Measurements from ENCODE around the gene SMAD7.

SMAD7 gene

DNA sequence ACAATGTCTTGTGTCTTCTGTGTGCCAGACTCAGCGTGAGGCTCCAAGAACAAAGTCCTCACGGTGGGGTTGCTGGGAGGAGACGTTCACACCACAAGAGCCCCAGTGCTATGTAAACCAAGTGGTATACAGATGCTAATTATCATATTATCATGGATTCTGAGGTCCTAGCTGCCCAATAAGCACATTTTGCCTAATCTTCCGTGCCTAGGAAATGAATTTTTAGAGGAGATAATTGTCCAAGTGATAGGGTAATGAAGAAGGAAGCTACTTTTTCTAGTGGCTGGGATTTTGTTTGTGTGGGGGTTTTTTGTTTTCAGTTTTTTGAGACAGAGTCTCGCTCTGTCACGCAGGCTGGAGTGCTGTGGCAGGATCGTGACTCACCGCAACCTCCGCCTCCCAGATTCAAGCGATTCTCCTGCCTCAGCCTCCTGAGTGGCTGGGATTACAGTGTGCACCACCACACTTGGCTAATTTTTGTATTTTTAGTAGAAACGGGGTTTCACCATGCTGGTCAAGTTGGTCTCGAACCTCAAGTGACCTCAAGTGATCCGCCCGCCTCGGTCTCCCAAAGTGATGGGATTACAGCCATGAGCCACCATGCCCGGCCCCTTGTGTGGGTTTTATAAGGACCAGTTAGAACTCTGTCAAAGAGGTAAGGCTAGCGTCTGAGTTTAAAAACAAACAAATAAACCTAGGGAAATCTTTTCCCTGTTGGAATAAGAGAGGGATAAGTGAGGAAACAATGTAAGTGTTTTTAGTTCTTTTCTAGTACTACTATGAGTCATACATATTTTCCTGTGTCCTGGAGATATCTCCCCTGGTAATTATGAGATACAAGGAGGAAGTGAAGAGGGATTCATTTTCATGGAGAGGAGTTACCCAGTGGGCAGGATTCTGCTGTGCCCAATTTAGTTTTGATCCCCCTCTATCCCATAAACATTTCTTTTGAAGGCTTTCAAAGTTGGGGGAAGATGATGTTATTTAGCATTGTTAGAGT lies 9.5 kb upstream of the SMAD7 start:
- DNase-seq: peak; percentile 28

DNA sequence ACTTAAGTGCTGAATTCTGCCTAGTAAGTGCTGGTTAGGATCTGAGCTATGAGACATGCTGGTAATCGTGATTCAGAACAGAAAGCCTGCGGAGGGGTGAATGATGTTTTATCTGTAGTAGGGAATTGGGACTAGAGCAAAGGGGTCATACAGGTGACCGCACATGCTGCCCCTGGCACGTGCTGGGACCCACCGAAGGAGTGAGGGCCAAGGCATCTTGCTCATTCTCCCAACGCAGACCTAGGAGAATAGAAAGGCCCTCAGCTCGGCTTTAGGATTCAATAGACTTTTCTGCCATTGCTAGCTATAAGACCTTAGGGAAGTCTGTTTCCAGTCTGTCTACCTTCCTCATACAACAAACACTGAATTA lies 8.8 kb upstream of the SMAD7 start:
- no peak for DNase-seq

DNA sequence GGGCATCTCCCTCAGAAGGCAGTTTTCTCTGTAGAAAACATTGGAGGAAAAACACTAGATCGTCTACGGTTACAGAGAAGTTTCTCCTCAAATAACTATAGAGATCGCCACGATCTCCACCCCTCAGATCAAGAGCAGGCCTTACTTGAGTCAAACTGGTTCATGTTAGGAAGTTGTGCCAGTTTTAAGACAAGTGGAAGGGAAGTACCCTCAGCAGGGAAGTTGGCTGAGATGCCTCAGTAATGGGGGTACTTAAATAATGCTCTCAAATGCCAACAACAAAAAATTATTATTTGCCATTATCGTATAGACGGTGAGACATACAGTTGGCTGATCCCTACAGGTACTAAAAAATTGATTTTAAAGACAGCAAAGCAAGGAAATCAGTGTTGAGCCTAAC lies 8.2 kb upstream of the SMAD7 start:
- DNase-seq: no peak

- no peak for DNase-seq
Measured at GRCh38 chr18:48957616-48958015, 6.9 kb upstream of the SMAD7 start.

DNA sequence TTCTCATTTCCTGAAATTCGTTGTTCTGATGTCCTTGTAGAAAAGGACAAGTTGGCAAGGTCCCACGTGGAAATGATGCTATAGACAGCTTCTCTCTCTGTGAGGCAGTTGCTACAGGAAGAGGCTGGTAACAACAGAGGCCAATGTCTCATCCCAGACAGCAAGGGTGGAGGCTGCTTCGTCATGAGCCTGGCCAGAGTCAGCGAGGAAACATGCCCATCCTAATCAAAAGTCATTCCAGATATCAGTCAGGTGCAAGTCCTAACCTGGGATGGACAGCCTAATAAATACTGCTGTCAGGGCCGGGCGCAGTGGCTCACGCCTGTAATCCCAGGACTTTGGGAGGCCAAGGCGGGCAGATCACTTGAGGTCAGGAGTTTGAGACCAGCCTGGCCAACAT lies 6.4 kb upstream of the SMAD7 start:
- DNase-seq: no peak

DNA sequence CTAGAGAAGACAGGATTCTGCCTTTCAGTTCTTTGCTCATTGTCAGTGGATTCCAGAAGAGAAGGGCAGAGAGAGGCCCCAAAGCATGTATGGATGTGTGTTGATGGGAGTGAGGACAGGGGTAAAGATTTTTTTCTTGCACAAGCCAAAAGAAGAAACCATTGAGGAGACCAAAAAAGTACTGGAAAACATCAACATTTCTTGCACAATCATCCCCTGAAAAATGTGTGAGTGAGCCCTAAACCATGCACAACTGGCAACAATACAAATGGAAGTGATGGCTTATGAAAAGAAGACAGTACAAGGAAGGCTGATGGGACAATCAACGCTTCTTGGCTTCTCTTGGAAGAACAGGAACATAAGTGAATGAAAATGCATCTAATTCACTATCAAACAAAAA lies 5.6 kb upstream of the SMAD7 start:
- DNase-seq: no peak

- DNase-seq: peak; percentile 56
Measured at GRCh38 chr18:48955830-48956261, 5.1 kb upstream of the SMAD7 start.

- no peak for DNase-seq
Measured at GRCh38 chr18:48954886-48955819, 4.4 kb upstream of the SMAD7 start.

DNA sequence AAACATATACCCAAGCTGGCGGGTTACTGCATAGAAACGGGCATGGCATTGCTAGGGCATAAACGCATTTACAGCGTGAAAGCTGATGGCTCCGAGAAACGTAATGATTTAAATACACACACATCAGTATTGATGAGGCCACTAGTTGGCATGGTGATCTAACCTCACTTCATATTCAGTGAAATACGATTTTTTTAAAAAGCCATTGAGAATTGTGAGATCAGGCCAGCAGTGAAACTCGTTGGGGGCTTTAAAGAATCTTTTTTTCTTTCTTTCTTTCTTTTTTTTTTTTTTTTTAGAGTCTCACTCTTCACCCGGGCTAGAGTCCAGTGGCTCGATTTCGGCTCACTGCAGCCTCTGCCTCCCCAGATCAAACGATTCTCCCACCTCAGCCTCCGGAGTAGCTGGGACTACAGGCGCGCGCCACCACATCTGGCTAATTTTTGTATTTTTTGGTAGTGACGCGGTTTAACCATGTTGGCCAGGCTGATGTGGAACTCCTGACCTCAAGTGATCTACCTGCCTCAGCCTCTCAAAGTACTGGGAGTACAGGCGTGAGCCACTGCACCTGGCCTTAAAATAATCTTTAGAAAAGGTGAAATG lies 2.4 kb upstream of the SMAD7 start:
- DNase-seq: no peak

DNA sequence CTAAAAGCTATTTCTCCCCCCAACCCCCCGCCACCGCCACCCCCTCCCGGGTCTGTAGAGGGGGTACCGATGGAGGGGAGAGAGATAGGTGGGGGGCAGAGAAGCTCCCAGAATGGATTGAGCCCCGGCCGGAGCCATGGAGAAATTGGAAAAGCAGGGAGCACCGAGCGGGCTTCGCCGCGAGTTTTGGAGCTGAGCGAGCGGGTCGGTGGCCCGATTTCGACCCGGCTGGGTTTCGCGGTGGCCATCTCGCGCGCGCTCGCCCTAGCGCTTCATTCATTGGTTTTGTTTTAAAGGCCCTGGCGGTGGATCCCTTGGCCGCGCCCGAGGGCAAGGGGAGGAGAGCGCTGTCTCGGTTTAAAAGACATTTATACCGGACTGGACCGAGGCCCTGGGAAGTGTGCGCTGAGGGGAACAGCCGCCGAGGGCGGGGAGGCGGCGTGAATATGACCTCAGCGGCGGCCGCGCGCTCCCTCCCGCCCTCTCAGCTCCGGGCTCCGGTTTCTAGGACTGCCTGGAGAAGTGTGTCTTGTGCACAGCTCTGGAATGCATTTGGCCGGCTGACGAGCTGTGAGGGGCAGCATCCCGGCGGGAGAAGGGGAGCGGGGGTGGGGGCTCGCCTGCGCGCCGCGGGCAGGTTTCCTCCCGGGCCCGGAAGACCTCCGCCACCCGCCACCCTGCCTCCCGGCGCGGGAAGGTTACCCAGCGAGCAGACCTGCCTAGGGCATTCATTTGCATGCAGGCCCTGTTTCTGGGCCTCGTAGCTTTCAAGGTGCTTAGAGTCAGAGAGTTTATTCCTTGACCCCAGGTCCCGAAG lies 1.7 kb upstream of the SMAD7 start:
- peak; percentile 83 for DNase-seq

GRCh38 chr18:48951448-48952286 lies 902 bp upstream of the SMAD7 start:
- DNase-seq: peak; percentile 93

- DNase-seq: peak; percentile 51
Measured at GRCh38 chr18:48949606-48950535, 894 bp downstream of the SMAD7 start.

DNA sequence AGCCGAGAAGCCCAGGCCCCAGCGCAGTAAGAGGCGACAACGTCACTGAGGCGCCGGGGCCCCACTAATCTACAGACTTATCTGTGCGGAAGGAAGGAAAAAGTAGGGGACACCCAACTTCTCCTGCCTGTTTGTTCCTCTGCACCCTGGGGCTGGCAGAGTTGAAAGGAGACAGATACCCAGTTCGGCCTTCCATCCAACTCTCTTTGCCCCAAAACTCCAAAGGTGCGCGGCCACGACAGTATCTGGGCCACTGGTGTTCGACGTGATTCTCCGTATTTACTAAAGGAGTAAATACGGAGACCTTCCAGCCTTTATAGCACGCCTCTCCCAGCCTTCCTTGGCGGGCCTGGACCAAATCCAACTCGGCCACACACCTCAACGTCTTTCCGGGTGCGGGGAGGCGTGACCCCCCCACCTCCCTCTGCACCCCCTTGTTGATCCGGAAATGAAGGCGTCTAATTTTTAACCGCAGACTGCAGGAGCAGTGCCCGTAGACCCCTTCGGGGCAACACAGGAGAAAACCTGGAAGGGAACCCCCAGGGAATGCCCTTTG lies 1.6 kb downstream of the SMAD7 start:
- DNase-seq: peak; percentile 60

DNA sequence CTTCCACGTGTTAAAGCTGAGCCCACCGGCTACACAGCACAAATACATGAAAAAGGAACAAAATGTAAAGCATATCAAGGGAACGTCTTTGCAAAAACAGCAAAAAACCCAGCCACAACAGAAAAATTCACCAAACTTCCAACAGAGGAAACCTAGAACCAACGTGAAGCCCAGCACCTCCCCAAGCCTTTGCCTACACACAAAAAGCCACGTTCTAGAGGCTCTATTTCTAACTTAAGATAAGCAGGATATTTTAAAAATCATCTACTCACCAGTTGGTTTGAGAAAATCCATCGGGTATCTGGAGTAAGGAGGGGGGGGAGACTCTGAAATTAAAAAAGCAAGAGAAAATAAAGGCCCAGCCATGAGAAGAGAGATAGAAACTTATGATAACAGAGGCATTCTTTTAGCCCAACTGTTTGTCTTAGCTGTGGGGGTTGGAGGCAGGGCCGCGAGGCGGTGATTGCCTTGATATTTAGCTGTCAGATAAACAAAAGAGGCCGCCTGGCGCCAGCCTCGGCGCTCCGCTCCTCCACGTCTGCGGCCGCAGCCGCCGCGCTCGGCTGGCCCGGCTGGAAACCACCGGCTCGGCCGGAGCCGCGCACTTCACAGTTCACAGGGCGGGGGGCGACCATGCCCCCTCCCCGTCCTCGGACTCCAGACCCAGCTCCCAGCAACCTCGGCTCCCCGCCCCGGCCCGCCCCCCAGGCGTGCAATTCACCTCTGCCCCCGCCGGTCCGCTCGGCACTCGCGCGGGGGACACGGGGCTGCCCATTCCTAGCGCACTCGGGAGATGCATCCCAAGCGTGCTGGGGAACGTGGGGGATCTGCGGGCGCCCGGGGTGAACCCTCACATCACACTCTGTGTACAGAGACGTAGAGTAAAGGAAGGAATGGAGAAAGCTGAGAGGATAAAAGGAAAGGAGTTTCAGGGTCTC lies 2.4 kb downstream of the SMAD7 start:
- peak; percentile 89 for DNase-seq

DNA sequence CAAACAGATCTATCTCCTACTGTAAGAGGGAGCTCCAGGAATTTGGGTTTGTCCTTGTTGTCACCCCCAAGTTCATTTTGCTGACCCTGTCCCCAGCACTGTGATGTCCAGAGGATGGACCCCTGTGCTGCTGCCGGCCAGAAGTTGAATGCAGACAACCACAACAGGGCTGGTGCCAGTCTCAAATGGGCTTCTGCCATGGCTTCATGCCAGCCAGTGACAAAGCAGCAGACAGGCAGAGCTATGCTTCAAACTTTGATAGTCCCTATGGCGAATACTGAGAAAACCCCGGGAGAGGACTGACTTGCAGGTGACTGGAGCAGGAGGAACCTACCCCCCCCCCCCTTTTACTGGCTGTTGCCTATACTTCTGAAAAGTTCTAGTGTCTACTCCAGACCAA lies 3.2 kb downstream of the SMAD7 start:
- no peak for DNase-seq

GRCh38 chr18:48947092-48947491 lies 3.7 kb downstream of the SMAD7 start:
- DNase-seq: no peak

- DNase-seq: no peak
Measured at GRCh38 chr18:48946329-48946835, 4.4 kb downstream of the SMAD7 start.

GRCh38 chr18:48945953-48946217 lies 4.9 kb downstream of the SMAD7 start:
- DNase-seq: no peak

- DNase-seq: no peak
Measured at GRCh38 chr18:48944634-48945033, 6.1 kb downstream of the SMAD7 start.
